ENCODE data around the gene TRPM6.

The TRPM6 gene

DNA sequence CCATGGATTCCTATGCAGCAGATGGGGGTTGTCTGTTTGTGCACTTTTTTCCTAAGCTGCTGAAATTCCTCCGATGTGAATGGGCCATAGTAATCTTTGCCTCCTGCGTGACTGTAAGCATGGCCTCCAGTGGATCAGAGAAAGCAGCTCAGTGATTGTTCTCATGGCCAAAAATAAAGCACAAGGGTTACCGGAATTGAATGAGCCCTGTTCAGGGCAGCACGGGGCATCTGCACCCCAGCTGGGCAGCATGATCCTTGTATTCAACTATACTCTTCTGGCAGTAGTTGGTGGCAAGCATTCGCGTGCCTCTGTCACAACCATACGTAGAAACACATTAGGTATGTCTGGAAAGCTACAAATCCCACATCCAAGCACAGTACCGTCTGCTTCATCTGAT lies 196.7 kb downstream of the TRPM6 start:
- no peaks in the 10 kb centered on the region for H4K20me1 ChIP-seq (ENCODE audit: insufficient read depth, low read length)
- H3F3A ChIP-seq (ENCODE audit: insufficient read depth, low read length) = no peaks in the 10 kb centered on the region
- H3K36me3 ChIP-seq (replicated peaks; ENCODE audit: insufficient read depth, low read length) = no peaks in the 10 kb centered on the region
- DNase-seq = no peak
- TF ChIP-seq, protein P1, sequence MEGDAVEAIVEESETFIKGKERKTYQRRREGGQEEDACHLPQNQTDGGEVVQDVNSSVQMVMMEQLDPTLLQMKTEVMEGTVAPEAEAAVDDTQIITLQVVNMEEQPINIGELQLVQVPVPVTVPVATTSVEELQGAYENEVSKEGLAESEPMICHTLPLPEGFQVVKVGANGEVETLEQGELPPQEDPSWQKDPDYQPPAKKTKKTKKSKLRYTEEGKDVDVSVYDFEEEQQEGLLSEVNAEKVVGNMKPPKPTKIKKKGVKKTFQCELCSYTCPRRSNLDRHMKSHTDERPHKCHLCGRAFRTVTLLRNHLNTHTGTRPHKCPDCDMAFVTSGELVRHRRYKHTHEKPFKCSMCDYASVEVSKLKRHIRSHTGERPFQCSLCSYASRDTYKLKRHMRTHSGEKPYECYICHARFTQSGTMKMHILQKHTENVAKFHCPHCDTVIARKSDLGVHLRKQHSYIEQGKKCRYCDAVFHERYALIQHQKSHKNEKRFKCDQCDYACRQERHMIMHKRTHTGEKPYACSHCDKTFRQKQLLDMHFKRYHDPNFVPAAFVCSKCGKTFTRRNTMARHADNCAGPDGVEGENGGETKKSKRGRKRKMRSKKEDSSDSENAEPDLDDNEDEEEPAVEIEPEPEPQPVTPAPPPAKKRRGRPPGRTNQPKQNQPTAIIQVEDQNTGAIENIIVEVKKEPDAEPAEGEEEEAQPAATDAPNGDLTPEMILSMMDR (IDR thresholded peaks at IDR 0.05; ENCODE audit: low read length) = no peak
- TF ChIP-seq EZH2 (optimal IDR thresholded peaks at IDR 0.05; ENCODE audit: low read depth, low read length) = no peak
- no peak for TF ChIP-seq EZH2phosphoT487 (IDR thresholded peaks at IDR 0.05; ENCODE audit: low read length)
- H3K27me3 ChIP-seq (replicated peaks; ENCODE audit: insufficient read depth, low read length) = no peaks in the 10 kb centered on the region
- H3K4me2 ChIP-seq (ENCODE audit: low read depth, low read length) = no peak overlapping the region
- H3K9me2 ChIP-seq (replicated peaks; ENCODE audit: insufficient read depth, low read length) = no peaks in the 10 kb centered on the region
- no peak overlapping the region for H3K9ac ChIP-seq (ENCODE audit: low read length)
- H3K9me3 ChIP-seq (replicated peaks; ENCODE audit: insufficient read depth, low read length) = no peaks in the 10 kb centered on the region
- no peak overlapping the region for H3K27ac ChIP-seq (ENCODE audit: low read length)
- H2AFZ ChIP-seq (ENCODE audit: low read length) = no peak overlapping the region
- H3K4me1 ChIP-seq (ENCODE audit: low read length) = no peaks in the 10 kb centered on the region
- no peaks in the 10 kb centered on the region for H3K79me2 ChIP-seq (ENCODE audit: low read length)
- no peak overlapping the region for H3K4me3 ChIP-seq (ENCODE audit: low read length)

DNA sequence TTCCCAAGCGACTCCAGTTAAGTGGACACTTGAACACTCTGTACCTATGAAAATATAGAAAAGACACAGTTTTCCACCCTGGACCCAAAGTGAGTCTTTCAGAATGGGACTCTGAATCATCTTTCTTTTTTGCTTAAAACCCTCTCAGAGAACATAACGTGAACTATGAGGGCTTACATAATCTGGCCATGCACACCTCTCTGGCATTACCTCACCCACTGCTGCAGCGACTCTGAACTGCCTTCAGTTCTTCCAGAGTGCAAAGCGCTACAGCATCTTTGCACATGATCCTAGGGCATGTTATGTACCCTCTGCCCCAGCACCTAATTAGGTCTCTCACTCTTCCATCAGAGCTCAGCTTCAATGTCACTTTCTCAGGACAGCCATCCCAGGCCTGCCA lies 204.4 kb downstream of the TRPM6 start:
- no peaks in the 10 kb centered on the region for H3K9me2 ChIP-seq (replicated peaks; ENCODE audit: insufficient read depth, low read length)
- H2AFZ ChIP-seq (ENCODE audit: low read length) = no peak overlapping the region
- H3K4me1 ChIP-seq (ENCODE audit: low read length) = no peaks in the 10 kb centered on the region
- H3K9ac ChIP-seq (ENCODE audit: low read length) = no peak overlapping the region
- H3K4me2 ChIP-seq (ENCODE audit: low read depth, low read length) = no peak overlapping the region
- H3K79me2 ChIP-seq (ENCODE audit: low read length) = no peaks in the 10 kb centered on the region
- no peaks in the 10 kb centered on the region for H4K20me1 ChIP-seq (ENCODE audit: insufficient read depth, low read length)
- H3K36me3 ChIP-seq (replicated peaks; ENCODE audit: insufficient read depth, low read length) = no peaks in the 10 kb centered on the region
- H3K27ac ChIP-seq (ENCODE audit: low read length) = no peak overlapping the region
- no peak for DNase-seq
- no peaks in the 10 kb centered on the region for H3K27me3 ChIP-seq (replicated peaks; ENCODE audit: insufficient read depth, low read length)
- no peak overlapping the region for H3K4me3 ChIP-seq (ENCODE audit: low read length)
- no peaks in the 10 kb centered on the region for H3K9me3 ChIP-seq (replicated peaks; ENCODE audit: insufficient read depth, low read length)
- TF ChIP-seq, protein P1 (IDR thresholded peaks at IDR 0.05; ENCODE audit: low read length) = no peak
- TF ChIP-seq EZH2 (optimal IDR thresholded peaks at IDR 0.05; ENCODE audit: low read depth, low read length) (no peak), EZH2phosphoT487 (IDR thresholded peaks at IDR 0.05; ENCODE audit: low read length) (no peak)
- H3F3A ChIP-seq (ENCODE audit: insufficient read depth, low read length) = no peaks in the 10 kb centered on the region

DNA sequence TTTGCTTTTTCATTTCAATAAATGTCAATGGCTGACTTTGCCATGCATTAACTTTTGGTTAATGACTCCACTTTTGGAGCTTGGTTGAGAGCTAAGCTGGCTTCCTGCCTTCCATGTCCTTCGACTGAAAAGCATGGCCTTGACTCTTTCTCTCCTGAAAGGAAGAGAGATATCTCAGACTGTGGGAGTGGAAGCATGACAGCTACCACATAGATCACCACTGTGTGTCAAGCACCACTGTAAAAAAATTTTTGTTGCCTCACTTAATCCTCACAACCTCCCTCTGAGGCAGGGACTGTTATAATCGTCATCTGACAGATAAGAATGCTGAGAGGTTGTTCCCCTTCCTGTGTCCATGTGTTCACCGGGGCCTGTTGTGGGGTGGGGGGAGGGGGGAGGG lies 205.8 kb downstream of the TRPM6 start:
- Histone ChIP-seq H3K4me2 (ENCODE audit: low read depth, low read length) (no peak overlapping the region), H2AFZ (ENCODE audit: low read length) (no peak overlapping the region), H3K4me3 (ENCODE audit: low read length) (no peak overlapping the region), H4K20me1 (ENCODE audit: insufficient read depth, low read length) (no peaks in the 10 kb centered on the region), H3K9me2 (replicated peaks; ENCODE audit: insufficient read depth, low read length) (no peaks in the 10 kb centered on the region), H3K4me1 (ENCODE audit: low read length) (no peaks in the 10 kb centered on the region), H3K9me3 (replicated peaks; ENCODE audit: insufficient read depth, low read length) (no peaks in the 10 kb centered on the region), H3K27ac (ENCODE audit: low read length) (no peak overlapping the region), H3K36me3 (replicated peaks; ENCODE audit: insufficient read depth, low read length) (no peaks in the 10 kb centered on the region), H3K27me3 (replicated peaks; ENCODE audit: insufficient read depth, low read length) (no peaks in the 10 kb centered on the region), H3K9ac (ENCODE audit: low read length) (no peak overlapping the region), H3K79me2 (ENCODE audit: low read length) (no peaks in the 10 kb centered on the region), H3F3A (ENCODE audit: insufficient read depth, low read length) (no peaks in the 10 kb centered on the region)
- TF ChIP-seq EZH2phosphoT487 (IDR thresholded peaks at IDR 0.05; ENCODE audit: low read length) = no peak
- no peak for DNase-seq

DNA sequence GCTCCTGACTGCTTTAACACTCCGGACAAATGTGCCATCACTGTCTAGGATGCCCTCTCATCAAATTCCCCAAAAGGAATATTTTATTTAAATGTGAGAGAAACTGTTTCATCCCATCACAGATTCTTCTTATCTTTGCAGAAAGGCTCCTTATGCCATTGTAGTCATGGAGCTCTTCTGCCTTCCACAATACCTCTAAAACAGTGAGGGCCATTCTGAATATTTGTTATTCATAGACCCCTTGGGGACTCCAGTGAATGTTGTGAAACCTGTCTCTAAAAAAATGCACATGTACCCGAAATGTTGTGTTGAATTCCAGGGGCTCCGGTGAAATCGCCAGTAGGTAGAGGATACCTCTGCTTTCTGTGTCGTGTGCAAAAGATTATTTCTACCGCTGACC lies 213.6 kb downstream of the TRPM6 start:
- no peaks in the 10 kb centered on the region for H3F3A ChIP-seq (ENCODE audit: insufficient read depth, low read length)
- TF ChIP-seq EZH2phosphoT487 (IDR thresholded peaks at IDR 0.05; ENCODE audit: low read length) (no peak), EZH2 (optimal IDR thresholded peaks at IDR 0.05; ENCODE audit: low read depth, low read length) (no peak)
- TF ChIP-seq, protein P1 (IDR thresholded peaks at IDR 0.05; ENCODE audit: low read length) = no peak
- no peak for DNase-seq
- no peak overlapping the region for H2AFZ ChIP-seq (ENCODE audit: low read length)
- H3K4me2 ChIP-seq (ENCODE audit: low read depth, low read length) = no peak overlapping the region
- H3K27ac ChIP-seq (ENCODE audit: low read length) = no peak overlapping the region
- H3K9me3 ChIP-seq (replicated peaks; ENCODE audit: insufficient read depth, low read length) = no peaks in the 10 kb centered on the region
- H3K79me2 ChIP-seq (ENCODE audit: low read length) = no peaks in the 10 kb centered on the region
- no peak overlapping the region for H3K4me3 ChIP-seq (ENCODE audit: low read length)
- H3K9ac ChIP-seq (ENCODE audit: low read length) = no peak overlapping the region
- no peaks in the 10 kb centered on the region for H3K27me3 ChIP-seq (replicated peaks; ENCODE audit: insufficient read depth, low read length)
- no peaks in the 10 kb centered on the region for H3K9me2 ChIP-seq (replicated peaks; ENCODE audit: insufficient read depth, low read length)
- no peaks in the 10 kb centered on the region for H4K20me1 ChIP-seq (ENCODE audit: insufficient read depth, low read length)
- no peaks in the 10 kb centered on the region for H3K4me1 ChIP-seq (ENCODE audit: low read length)
- H3K36me3 ChIP-seq (replicated peaks; ENCODE audit: insufficient read depth, low read length) = no peaks in the 10 kb centered on the region
